Loucy (cell line): Measurements from ENCODE around the gene NOL8.

ENCODE experiments used
- H2AFZ ChIP-seq: fragments of 200-600 bp; sonication (generic); 2 replicates; pipeline ENCODE4 v1.6.0; 2016; ENCODE audit warnings: antibody characterized with exemption, mild to moderate bottlenecking, low read length, moderate library complexity
- H3F3A ChIP-seq: fragments of 200-600 bp; 2 replicates; pipeline ENCODE4 v1.6.0; 2016; ENCODE audit warnings: antibody characterized with exemption, low read depth, mild to moderate bottlenecking
- H3K27me3 ChIP-seq: fragments of 200-600 bp; sonication (generic); 2 replicates; pipeline ENCODE4 v1.6.1; 2014; ENCODE audit warnings: low read length, mild to moderate bottlenecking; ENCODE audit not compliant: insufficient read depth, poor library complexity, severe bottlenecking
- H3K36me3 ChIP-seq: fragments of 200-600 bp; sonication (generic); 2 replicates; pipeline ENCODE4 v1.6.1; 2016; ENCODE audit warnings: low read length; ENCODE audit not compliant: insufficient read depth
- H3K4me1 ChIP-seq: fragments of 200-600 bp; sonication (generic); 2 replicates; pipeline ENCODE4 v1.5.1; 2014; ENCODE audit warnings: low read length, mild to moderate bottlenecking; ENCODE audit not compliant: insufficient read depth, poor library complexity, severe bottlenecking
- H3K4me2 ChIP-seq: fragments of 200-600 bp; sonication (generic); 2 replicates; pipeline ENCODE4 v1.6.0; 2014; ENCODE audit warnings: antibody characterized with exemption, low read length, low read depth, mild to moderate bottlenecking; ENCODE audit not compliant: poor library complexity, severe bottlenecking
- H3K4me3 ChIP-seq: fragments of 200-600 bp; sonication (generic); 2 replicates; pipeline ENCODE4 v1.5.1; 2014; ENCODE audit warnings: low read length, mild to moderate bottlenecking, mixed read lengths; ENCODE audit not compliant: poor library complexity, severe bottlenecking
- H3K79me2 ChIP-seq: fragments of 200-600 bp; sonication (generic); 2 replicates; pipeline ENCODE4 v1.6.1; 2014; ENCODE audit warnings: low read length; ENCODE audit not compliant: insufficient read depth
- H3K9ac ChIP-seq: fragments of 200-600 bp; sonication (generic); 2 replicates; pipeline ENCODE4 v1.6.0; 2014; ENCODE audit warnings: mild to moderate bottlenecking, low read depth, low read length, moderate library complexity; ENCODE audit not compliant: poor library complexity, severe bottlenecking
- H3K9me2 ChIP-seq: fragments of 200-600 bp; sonication (generic); replicated peaks from 2 replicates; pipeline ENCODE4 v1.6.1; 2016; ENCODE audit warnings: low read depth, low read length, mixed read lengths
- H3K9me3 ChIP-seq: fragments of 200-600 bp; sonication (generic); 2 replicates; pipeline ENCODE4 v1.6.1; 2014; ENCODE audit warnings: mild to moderate bottlenecking, antibody characterized with exemption, low read length, low read depth; ENCODE audit not compliant: insufficient read depth
- H4K20me1 ChIP-seq: fragments of 200-600 bp; sonication (generic); 2 replicates; pipeline ENCODE4 v1.6.0; 2014; ENCODE audit warnings: antibody characterized with exemption, low read length, mild to moderate bottlenecking; ENCODE audit not compliant: insufficient read depth, poor library complexity, severe bottlenecking
- EZH2phosphoT487 ChIP-seq: fragments of 200-600 bp; IDR thresholded peaks from 2 replicates; pipeline ENCODE4 v1.6.1; 2018; ENCODE audit warnings: antibody characterized with exemption, mild to moderate bottlenecking, moderate library complexity, borderline replicate concordance
- TF ChIP-seq, protein P1 (sequence below): fragments of 200-600 bp; sonication (generic); conservative IDR thresholded peaks from 2 replicates; pipeline ENCODE4 v1.5.1; 2014; ENCODE audit warnings: mild to moderate bottlenecking, antibody characterized with exemption, low read length

The NOL8 gene

DNA sequence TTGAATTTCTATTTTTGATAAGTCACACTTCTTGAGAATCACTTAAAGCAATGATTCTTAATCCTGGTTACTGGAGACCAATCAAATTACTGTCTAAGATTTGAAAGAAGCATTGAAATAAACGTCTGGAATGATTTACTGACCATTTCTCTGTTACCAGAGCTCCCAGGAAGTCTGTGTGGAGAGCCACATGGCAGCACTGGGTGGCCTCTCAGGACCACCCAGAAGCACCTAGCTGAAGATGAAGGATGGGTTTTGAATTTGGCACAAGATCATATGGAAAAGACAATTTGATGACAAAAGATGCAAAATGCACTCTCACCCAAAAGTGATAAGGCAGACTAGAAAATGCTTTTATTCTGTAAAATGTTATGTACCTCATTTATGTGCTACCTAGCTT lies 62.0 kb downstream of the NOL8 start:
- H4K20me1 ChIP-seq, result peaks cover 5% of the 10 kb centered on the region
- H3K4me1 ChIP-seq, result no peaks in the 10 kb centered on the region
- no peak overlapping the region for H3K4me2 ChIP-seq
- H3K9me3 ChIP-seq, result no peaks in the 10 kb centered on the region
- no peaks in the 10 kb centered on the region for H3F3A ChIP-seq
- no peaks in the 10 kb centered on the region for H3K9me2 ChIP-seq
- no peak overlapping the region for H3K9ac ChIP-seq
- H3K4me3 ChIP-seq, result no peak overlapping the region
- no peak for TF ChIP-seq EZH2phosphoT487
- H3K79me2 ChIP-seq, result no peaks in the 10 kb centered on the region
- no peaks in the 10 kb centered on the region for H3K27me3 ChIP-seq
- peaks cover 98% of the 10 kb centered on the region for H3K36me3 ChIP-seq
- no peak overlapping the region for H2AFZ ChIP-seq

DNA sequence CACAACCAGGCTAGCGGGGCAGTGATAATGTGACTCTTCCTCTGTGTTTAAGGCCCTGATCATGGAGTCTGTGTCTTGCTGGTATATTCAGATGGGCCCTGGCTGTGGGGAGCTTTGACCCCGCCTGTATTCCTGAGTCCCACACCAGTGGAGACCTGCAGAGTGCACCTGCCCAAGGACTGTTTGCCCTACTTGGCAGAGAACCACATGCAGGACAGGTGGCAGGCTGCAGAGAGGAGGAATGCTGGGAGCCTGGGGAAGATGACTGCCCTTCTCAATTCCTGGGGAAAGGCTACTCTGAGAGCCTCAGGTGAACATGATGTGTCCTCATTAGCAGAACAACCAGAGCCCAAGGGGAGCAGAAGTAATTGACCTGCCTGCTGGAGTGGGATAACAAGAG lies 67.8 kb downstream of the NOL8 start:
- TF ChIP-seq EZH2phosphoT487, result no peak
- TF ChIP-seq, protein P1, sequence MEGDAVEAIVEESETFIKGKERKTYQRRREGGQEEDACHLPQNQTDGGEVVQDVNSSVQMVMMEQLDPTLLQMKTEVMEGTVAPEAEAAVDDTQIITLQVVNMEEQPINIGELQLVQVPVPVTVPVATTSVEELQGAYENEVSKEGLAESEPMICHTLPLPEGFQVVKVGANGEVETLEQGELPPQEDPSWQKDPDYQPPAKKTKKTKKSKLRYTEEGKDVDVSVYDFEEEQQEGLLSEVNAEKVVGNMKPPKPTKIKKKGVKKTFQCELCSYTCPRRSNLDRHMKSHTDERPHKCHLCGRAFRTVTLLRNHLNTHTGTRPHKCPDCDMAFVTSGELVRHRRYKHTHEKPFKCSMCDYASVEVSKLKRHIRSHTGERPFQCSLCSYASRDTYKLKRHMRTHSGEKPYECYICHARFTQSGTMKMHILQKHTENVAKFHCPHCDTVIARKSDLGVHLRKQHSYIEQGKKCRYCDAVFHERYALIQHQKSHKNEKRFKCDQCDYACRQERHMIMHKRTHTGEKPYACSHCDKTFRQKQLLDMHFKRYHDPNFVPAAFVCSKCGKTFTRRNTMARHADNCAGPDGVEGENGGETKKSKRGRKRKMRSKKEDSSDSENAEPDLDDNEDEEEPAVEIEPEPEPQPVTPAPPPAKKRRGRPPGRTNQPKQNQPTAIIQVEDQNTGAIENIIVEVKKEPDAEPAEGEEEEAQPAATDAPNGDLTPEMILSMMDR, result no peak

DNA sequence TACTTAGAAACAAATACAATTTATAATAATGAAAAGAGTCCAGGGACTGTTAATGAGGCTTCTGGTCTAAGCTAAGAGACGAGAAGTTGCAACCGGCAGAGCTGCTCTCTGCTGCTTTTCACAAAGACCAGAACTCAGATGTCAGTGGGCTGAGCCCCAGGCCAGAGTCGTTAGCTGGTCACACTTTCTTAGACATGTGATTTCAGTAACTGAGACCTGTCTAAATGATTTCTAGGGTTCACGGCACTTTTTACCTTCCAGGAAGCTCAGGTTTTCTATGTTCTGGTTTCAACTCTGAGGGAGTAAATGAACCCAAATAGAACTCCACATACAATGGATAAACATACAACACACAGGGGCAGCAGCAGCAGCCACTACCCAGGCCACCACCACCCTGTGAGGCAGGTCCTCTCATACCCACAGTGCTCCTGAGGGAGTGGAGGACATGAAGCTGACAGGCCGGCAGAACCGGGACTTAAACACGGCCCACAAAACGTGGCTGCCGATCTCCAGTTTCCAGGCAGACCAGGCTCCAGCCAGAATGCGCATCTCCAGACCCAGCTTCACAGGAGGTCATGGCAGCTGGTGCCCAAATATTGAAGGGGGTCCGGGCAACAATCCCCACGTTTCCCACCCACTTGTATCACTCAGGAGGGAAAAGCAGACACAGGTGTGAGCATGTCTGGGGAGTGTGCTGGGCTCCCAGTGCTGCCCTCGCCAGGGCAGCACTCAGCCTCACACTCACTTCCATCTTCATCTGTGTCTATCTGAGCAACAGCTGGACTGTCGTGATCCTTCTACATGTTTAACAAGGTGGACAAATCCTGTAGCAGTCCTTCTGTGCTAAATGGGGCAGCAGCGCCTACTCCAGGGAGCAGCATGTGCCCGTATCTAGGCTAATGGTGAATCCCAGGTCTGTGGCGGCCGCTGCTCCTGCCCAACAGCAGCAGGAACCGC lies 70.5 kb downstream of the NOL8 start:
- Histone ChIP-seq H3K9ac (no peak overlapping the region), H3F3A (no peaks in the 10 kb centered on the region), H2AFZ (no peak overlapping the region), H4K20me1 (no peaks in the 10 kb centered on the region), H3K4me2 (no peak overlapping the region), H3K27me3 (no peaks in the 10 kb centered on the region), H3K9me3 (no peaks in the 10 kb centered on the region), H3K4me3 (no peak overlapping the region), H3K36me3 (peaks cover 97% of the 10 kb centered on the region), H3K4me1 (no peaks in the 10 kb centered on the region), H3K79me2 (no peaks in the 10 kb centered on the region), H3K9me2 (no peaks in the 10 kb centered on the region)
- no peak for TF ChIP-seq EZH2phosphoT487
- TF ChIP-seq, protein P1, result no peak

More for the DNA sequence above, 67.8 kb downstream of the NOL8 start:
- Histone ChIP-seq H3F3A (no peaks in the 10 kb centered on the region), H3K4me3 (no peak overlapping the region), H3K4me1 (no peaks in the 10 kb centered on the region), H3K9ac (no peak overlapping the region), H3K36me3 (peaks cover 97% of the 10 kb centered on the region), H2AFZ (no peak overlapping the region), H3K9me2 (no peaks in the 10 kb centered on the region), H4K20me1 (no peaks in the 10 kb centered on the region), H3K9me3 (no peaks in the 10 kb centered on the region), H3K79me2 (no peaks in the 10 kb centered on the region), H3K4me2 (no peak overlapping the region), H3K27me3 (no peaks in the 10 kb centered on the region)
